ENCODE results near the gene SBNO1. TPM values are rescaled to one million over a fixed set of nuclear protein-coding genes. Genes with fewer than 3 reads are reported as not detected.

Gene SBNO1
- total and polyA plus RNA-seq, 2 donors (not counting 1 experiment from before 2014, with no cell fraction given): 5.9 to 47.5 TPM

- Mint-ChIP-seq H3K4me3 (no peak overlapping the region), H3K4me1 (peaks cover 45% of the 10 kb centered on the region), H3K9me3 (ENCODE audit: insufficient read depth) (no peaks in the 10 kb centered on the region), H3K27me3 (no peaks in the 10 kb centered on the region), H3K27ac (peak overlapping the region; percentile 53)
- no peak for ATAC-seq (ENCODE audit: low read depth)
- Histone ChIP-seq H3K79me2 (ENCODE audit: control insufficient read depth, insufficient read depth, low read length) (peaks cover 83% of the 10 kb centered on the region), H3K4me3 (ENCODE audit: control extremely low read depth in 1 of 5, extremely low read depth in 1 of 5, insufficient read depth in 1 of 5, low read depth in 2 of 5, low read length in 4 of 5) (no peak overlapping the region), H3K9ac (ENCODE audit: low read length) (peak overlapping the region; percentile 32), H3K9me3 (ENCODE audit: control extremely low read depth in 1 of 3, control insufficient read depth in 2 of 3, insufficient read depth in 1 of 3, low read length in 2 of 3) (no peaks in the 10 kb centered on the region), H3K4me1 (ENCODE audit: control insufficient read depth in 2 of 2, insufficient read depth in 2 of 2, low read length in 2 of 2) (peaks cover 25 to 27% of the 10 kb centered on the region in 2 donors), H4K20me1 (ENCODE audit: control insufficient read depth, insufficient read depth, low read length, poor library complexity, severe bottlenecking) (peaks cover 76% of the 10 kb centered on the region), H3K36me3 (replicated peaks in 1 of 2; ENCODE audit: control extremely low read depth in 1 of 2, control insufficient read depth in 1 of 2, extremely low read depth in 1 of 2, insufficient read depth in 2 of 2, low read length in 1 of 2) (peaks cover 0 to 22% of the 10 kb centered on the region in 2 experiments), H3K27ac (ENCODE audit: low read length in 2 of 2) (peak overlapping the region in 1 of 2 donors; percentile 69), H3K4me2 (replicated peaks; ENCODE audit: low read depth, low read length, poor library complexity, severe bottlenecking) (no peak overlapping the region), H3K27me3 (replicated peaks in 1 of 4; ENCODE audit: control extremely low read depth in 1 of 4, control insufficient read depth in 3 of 4, insufficient read depth in 4 of 4, low read length in 3 of 4) (no peaks in the 10 kb centered on the region), H2AFZ (ENCODE audit: insufficient read depth, low read depth, low read length, poor library complexity, severe bottlenecking) (no peak overlapping the region)
- ChIA-PET POLR2A (no interaction called here), CTCF (interaction anchor here (0.7 to 8.0 kb wide), 6 partner anchors 21 to 664 kb away, joined by 3 to 212 read pairs (median 3); no protein-coding TSS in a partner anchor)
- intact Hi-C loops (cut with micrococcal nuclease): no loop called here
- WGBS (ENCODE audit: insufficient coverage): 48% methylated on average over 9 of the region's 11 CpGs
- TF ChIP-seq EZH2 (IDR thresholded peaks at IDR 0.05; ENCODE audit: borderline replicate concordance, insufficient read depth, low read depth, low read length, poor library complexity, severe bottlenecking): no peak
- no peak for DNase-seq
Measured at GRCh38 chr12:123242116-123242904, 122.3 kb downstream of the SBNO1 start.

Small RNA genes lying within 50 kb of the gene (small RNA-seq; reads per million reads assigned to genes)
- not detected for gene RF00019 (ENCODE audit: insufficient read length, low read depth, low replicate concordance)
- not detected for gene RNA5SP375 (ENCODE audit: insufficient read length, low read depth, low replicate concordance)

Other genes starting within 250 kb of the SBNO1 start
- 28.6 and 30.3 TPM in 2 replicates for gene PITPNM2, start 213.8 kb downstream of the SBNO1 start, total RNA-seq
- 9.6 and 13.8 TPM in 2 replicates for gene PITPNM2, start 213.8 kb downstream of the SBNO1 start, polyA plus RNA-seq
- 40.4 and 45.1 TPM in 2 replicates for gene MPHOSPH9, start 131.7 kb downstream of the SBNO1 start, total RNA-seq
- 11.8 and 28.0 TPM in 2 replicates for gene MPHOSPH9, start 131.7 kb downstream of the SBNO1 start, polyA plus RNA-seq
- 45.5 and 49.0 TPM in 2 replicates for gene MTRFR, start 131.4 kb downstream of the SBNO1 start, total RNA-seq
- gene MTRFR, start 131.4 kb downstream of the SBNO1 start, polyA plus RNA-seq: 18.7 and 25.0 TPM in 2 replicates
- gene CDK2AP1, start 93.0 kb downstream of the SBNO1 start, total RNA-seq: 5.9 and 7.0 TPM in 2 replicates
- gene CDK2AP1, start 93.0 kb downstream of the SBNO1 start, polyA plus RNA-seq: 4.8 and 5.5 TPM in 2 replicates
- 35.7 and 40.6 TPM in 2 replicates for gene KMT5A, start 19.3 kb upstream of the SBNO1 start, total RNA-seq
- 17.1 and 18.9 TPM in 2 replicates for gene KMT5A, start 19.3 kb upstream of the SBNO1 start, polyA plus RNA-seq
- 12.6 and 13.0 TPM in 2 replicates for gene RILPL2, start 71.8 kb upstream of the SBNO1 start, total RNA-seq
- 3.3 and 4.0 TPM in 2 replicates for gene RILPL2, start 71.8 kb upstream of the SBNO1 start, polyA plus RNA-seq
- gene SNRNP35, start 93.3 kb upstream of the SBNO1 start, total RNA-seq: 57.8 and 58.2 TPM in 2 replicates
- 33.8 and 46.6 TPM in 2 replicates for gene SNRNP35, start 93.3 kb upstream of the SBNO1 start, polyA plus RNA-seq
- 2.6 and 2.8 TPM in 2 replicates for gene RILPL1, start 168.9 kb upstream of the SBNO1 start, total RNA-seq
- 1.1 and 2.6 TPM in 2 replicates for gene RILPL1, start 168.9 kb upstream of the SBNO1 start, polyA plus RNA-seq
- 82.6 and 89.0 TPM in 2 replicates for gene TMED2, start 219.7 kb upstream of the SBNO1 start, total RNA-seq
- 19.3 and 25.3 TPM in 2 replicates for gene TMED2, start 219.7 kb upstream of the SBNO1 start, polyA plus RNA-seq
- gene DDX55, start 237.3 kb upstream of the SBNO1 start, total RNA-seq: 33.3 and 35.6 TPM in 2 replicates
- 39.9 and 55.2 TPM in 2 replicates for gene DDX55, start 237.3 kb upstream of the SBNO1 start, polyA plus RNA-seq